GM12875 (cell line): ENCODE measurements around the gene MAPKAP1.
"Not testable (repeated sequence)": the region's sequence is repeated elsewhere in the genome, so short reads cannot be mapped to it uniquely, and the experiment has no call there.

Experiments used
- H3K4me3 ChIP-seq: one replicate; pipeline ENCODE4 v1.5.1; 2011; ENCODE audit warnings: low read depth, low read length, control low read depth
- CTCF ChIP-seq: IDR thresholded peaks from 2 replicates; pipeline ENCODE4 v1.5.1; 2011; ENCODE audit warnings: low read depth, mild to moderate bottlenecking, control low read depth, inconsistent platforms, low read length, moderate library complexity, borderline replicate concordance; ENCODE audit not compliant: insufficient read depth

Gene MAPKAP1

GRCh38 chr9:125400725-125401716 lies 306.0 kb downstream of the MAPKAP1 start:
- TF ChIP-seq CTCF: no peak
- no peak overlapping the region for H3K4me3 ChIP-seq

- H3K4me3 ChIP-seq: not testable (repeated sequence)
These were observed 306.8 kb downstream of the MAPKAP1 start for GRCh38 chr9:125400232-125400631.

- TF ChIP-seq CTCF: no peak
- no peak overlapping the region for H3K4me3 ChIP-seq
These were observed 307.3 kb downstream of the MAPKAP1 start for GRCh38 chr9:125399666-125400065.

- no peak for TF ChIP-seq CTCF
- no peak overlapping the region for H3K4me3 ChIP-seq
These were observed 307.8 kb downstream of the MAPKAP1 start for GRCh38 chr9:125399165-125399564.

GRCh38 chr9:125398243-125398642 lies 308.8 kb downstream of the MAPKAP1 start:
- H3K4me3 ChIP-seq: no peak overlapping the region
- no peak for TF ChIP-seq CTCF

- no peak for TF ChIP-seq CTCF
- no peak overlapping the region for H3K4me3 ChIP-seq
These were observed 309.3 kb downstream of the MAPKAP1 start for GRCh38 chr9:125397736-125398135.

GRCh38 chr9:125396799-125397198 lies 310.2 kb downstream of the MAPKAP1 start:
- H3K4me3 ChIP-seq: no peak overlapping the region
- TF ChIP-seq CTCF: no peak
